ENCODE measurements around the gene PIAS1.

DNA sequence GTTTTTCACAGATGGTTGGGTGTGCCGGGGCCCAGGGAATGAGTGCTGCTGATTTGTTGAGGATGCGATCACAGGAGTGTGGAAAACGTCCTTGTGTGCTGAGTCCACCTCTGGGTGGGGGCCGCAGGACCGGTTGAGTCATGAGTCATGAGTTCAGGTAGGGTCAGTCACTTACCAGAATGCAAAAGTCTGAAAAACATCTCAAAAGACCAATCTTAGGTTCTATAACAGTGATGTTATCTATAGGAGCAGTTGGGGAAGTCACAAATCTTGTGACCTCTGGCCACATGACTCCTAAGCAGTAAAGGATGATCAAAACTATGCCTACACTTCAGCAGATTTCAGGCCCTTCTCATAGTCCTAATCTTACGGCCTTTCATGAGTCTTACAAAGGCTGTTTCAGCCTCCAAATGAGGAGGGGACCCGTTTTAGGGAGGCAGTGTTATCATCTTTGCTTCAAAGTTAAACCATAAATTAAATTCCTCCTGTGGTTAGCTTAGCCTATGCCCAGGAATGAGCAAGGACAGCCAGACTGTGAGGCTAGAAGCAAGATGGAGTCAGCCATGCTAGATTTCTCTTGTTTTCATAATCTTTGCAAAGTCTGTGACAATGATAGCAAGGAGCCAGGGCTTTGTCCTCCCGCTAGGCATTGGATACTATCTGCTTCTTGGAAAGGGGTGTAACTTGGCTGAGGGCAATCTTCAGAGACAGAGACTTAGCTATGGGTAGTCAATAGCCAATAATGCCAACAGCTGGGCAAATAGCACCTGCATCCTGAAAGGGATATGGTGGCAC lies 30.6 kb upstream of the PIAS1 start:
- TF ChIP-seq, protein P1, sequence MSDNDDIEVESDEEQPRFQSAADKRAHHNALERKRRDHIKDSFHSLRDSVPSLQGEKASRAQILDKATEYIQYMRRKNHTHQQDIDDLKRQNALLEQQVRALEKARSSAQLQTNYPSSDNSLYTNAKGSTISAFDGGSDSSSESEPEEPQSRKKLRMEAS (CRISPR knock-in tag; IDR thresholded peaks at IDR 0.05), result no peak
- TF ChIP-seq, protein P2, sequence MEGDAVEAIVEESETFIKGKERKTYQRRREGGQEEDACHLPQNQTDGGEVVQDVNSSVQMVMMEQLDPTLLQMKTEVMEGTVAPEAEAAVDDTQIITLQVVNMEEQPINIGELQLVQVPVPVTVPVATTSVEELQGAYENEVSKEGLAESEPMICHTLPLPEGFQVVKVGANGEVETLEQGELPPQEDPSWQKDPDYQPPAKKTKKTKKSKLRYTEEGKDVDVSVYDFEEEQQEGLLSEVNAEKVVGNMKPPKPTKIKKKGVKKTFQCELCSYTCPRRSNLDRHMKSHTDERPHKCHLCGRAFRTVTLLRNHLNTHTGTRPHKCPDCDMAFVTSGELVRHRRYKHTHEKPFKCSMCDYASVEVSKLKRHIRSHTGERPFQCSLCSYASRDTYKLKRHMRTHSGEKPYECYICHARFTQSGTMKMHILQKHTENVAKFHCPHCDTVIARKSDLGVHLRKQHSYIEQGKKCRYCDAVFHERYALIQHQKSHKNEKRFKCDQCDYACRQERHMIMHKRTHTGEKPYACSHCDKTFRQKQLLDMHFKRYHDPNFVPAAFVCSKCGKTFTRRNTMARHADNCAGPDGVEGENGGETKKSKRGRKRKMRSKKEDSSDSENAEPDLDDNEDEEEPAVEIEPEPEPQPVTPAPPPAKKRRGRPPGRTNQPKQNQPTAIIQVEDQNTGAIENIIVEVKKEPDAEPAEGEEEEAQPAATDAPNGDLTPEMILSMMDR (IDR thresholded peaks at IDR 0.05), result no peak
- TF ChIP-seq, protein P3, sequence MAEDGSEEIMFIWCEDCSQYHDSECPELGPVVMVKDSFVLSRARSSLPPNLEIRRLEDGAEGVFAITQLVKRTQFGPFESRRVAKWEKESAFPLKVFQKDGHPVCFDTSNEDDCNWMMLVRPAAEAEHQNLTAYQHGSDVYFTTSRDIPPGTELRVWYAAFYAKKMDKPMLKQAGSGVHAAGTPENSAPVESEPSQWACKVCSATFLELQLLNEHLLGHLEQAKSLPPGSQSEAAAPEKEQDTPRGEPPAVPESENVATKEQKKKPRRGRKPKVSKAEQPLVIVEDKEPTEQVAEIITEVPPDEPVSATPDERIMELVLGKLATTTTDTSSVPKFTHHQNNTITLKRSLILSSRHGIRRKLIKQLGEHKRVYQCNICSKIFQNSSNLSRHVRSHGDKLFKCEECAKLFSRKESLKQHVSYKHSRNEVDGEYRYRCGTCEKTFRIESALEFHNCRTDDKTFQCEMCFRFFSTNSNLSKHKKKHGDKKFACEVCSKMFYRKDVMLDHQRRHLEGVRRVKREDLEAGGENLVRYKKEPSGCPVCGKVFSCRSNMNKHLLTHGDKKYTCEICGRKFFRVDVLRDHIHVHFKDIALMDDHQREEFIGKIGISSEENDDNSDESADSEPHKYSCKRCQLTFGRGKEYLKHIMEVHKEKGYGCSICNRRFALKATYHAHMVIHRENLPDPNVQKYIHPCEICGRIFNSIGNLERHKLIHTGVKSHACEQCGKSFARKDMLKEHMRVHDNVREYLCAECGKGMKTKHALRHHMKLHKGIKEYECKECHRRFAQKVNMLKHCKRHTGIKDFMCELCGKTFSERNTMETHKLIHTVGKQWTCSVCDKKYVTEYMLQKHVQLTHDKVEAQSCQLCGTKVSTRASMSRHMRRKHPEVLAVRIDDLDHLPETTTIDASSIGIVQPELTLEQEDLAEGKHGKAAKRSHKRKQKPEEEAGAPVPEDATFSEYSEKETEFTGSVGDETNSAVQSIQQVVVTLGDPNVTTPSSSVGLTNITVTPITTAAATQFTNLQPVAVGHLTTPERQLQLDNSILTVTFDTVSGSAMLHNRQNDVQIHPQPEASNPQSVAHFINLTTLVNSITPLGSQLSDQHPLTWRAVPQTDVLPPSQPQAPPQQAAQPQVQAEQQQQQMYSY (CRISPR knock-in tag; IDR thresholded peaks at IDR 0.05), result no peak
- no peak for TF ChIP-seq ATF1 (CRISPR knock-in tag; IDR thresholded peaks at IDR 0.05)

Measured in WTC11 (cell line).